D721Med (cell line): Measurements from ENCODE around the gene TSKS.

Experiments
- DNase-seq: peaks from one replicate; pipeline ENCODE4 v3.0.0; 2011; ENCODE audit warnings: low spot score; ENCODE audit not compliant: insufficient read length
- FAIRE-seq: peaks from 2 replicates; lab custom pipeline; 2011; peaks lifted over from hg19 to GRCh38; lab: Jason Lieb, UNC
- TF ChIP-seq, protein P1 (sequence below): IDR thresholded peaks from 2 replicates; pipeline ENCODE4 v1.5.1; 2012; ENCODE audit warnings: mild to moderate bottlenecking, control low read depth; ENCODE audit not compliant: insufficient read depth; ENCODE audit errors: missing control alignments

The TSKS gene

GRCh38 chr19:49782515-49782914 is 19.4 kb upstream of the TSKS start:
- DNase-seq, result no peak
- TF ChIP-seq, protein P1, sequence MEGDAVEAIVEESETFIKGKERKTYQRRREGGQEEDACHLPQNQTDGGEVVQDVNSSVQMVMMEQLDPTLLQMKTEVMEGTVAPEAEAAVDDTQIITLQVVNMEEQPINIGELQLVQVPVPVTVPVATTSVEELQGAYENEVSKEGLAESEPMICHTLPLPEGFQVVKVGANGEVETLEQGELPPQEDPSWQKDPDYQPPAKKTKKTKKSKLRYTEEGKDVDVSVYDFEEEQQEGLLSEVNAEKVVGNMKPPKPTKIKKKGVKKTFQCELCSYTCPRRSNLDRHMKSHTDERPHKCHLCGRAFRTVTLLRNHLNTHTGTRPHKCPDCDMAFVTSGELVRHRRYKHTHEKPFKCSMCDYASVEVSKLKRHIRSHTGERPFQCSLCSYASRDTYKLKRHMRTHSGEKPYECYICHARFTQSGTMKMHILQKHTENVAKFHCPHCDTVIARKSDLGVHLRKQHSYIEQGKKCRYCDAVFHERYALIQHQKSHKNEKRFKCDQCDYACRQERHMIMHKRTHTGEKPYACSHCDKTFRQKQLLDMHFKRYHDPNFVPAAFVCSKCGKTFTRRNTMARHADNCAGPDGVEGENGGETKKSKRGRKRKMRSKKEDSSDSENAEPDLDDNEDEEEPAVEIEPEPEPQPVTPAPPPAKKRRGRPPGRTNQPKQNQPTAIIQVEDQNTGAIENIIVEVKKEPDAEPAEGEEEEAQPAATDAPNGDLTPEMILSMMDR, result no peak
- FAIRE-seq, result no peak

- DNase-seq (no peak), FAIRE-seq (no peak)
- TF ChIP-seq, protein P1, result no peak
These were observed 18.3 kb upstream of the TSKS start for GRCh38 chr19:49781394-49781793.

- DNase-seq (no peak), FAIRE-seq (no peak)
- TF ChIP-seq, protein P1, result no peak
These were observed 17.8 kb upstream of the TSKS start for GRCh38 chr19:49780861-49781260.

GRCh38 chr19:49779731-49780555 is 16.8 kb upstream of the TSKS start:
- TF ChIP-seq, protein P1, result no peak
- FAIRE-seq, result no peak
- no peak for DNase-seq

GRCh38 chr19:49776371-49776764 is 13.3 kb upstream of the TSKS start:
- TF ChIP-seq, protein P1, result no peak
- FAIRE-seq (no peak), DNase-seq (no peak)

- DNase-seq (no peak), FAIRE-seq (no peak)
- TF ChIP-seq, protein P1, result no peak
These were observed 12.8 kb upstream of the TSKS start for GRCh38 chr19:49775742-49776370.

DNA sequence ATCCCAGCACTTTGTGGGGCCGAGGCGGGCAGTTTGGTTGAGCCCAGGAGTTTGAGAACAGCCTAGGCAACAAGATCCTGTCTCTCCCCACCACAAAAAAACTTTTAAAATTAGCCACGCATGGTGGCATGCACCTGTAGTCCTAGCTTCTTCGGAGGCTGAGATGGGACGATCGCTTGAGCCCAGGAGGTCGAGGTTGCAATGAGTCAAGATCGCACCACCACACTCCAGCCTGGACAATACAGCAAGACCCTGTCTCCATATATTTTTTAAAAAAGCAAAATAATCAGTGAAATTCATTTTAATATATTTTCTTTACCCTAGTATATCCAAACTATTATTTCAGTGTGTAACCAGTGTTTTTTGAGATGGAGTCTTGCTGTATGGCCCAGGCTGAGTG is 11.9 kb upstream of the TSKS start:
- FAIRE-seq (no peak), DNase-seq (no peak)
- TF ChIP-seq, protein P1, result no peak
